Retinal pigment epithelial cell (primary cell): ENCODE results near the gene CYB5R2.
A peak's percentile ranks its signal among the peaks of the same experiment; 100 is the strongest.

ENCODE experiments used
- DNase-seq: peaks from one replicate; pipeline ENCODE4 v3.0.0-alpha.2; 2010; ENCODE audit warnings: low read depth
- H3K4me3 ChIP-seq: 2 replicates; pipeline ENCODE4 v1.5.1; 2011; ENCODE audit warnings: mild to moderate bottlenecking, low read length, control low read depth, moderate library complexity
- CTCF ChIP-seq: conservative IDR thresholded peaks from 2 replicates; pipeline ENCODE4 v1.5.1; 2011; ENCODE audit warnings: low read depth, low read length, control low read depth, inconsistent platforms

The CYB5R2 gene

GRCh38 chr11:7672960-7673723, at the start of gene CYB5R2:
Gene CYB5R2 (minus strand): TSS chr11:7673500. CDS start chr11:7672825, 675 bp downstream.
- no peak for TF ChIP-seq CTCF
- no peak for DNase-seq
- peak within 1 kb of the TSS; percentile 42 for H3K4me3 ChIP-seq

GRCh38 chr11:7714786-7715185, 41.5 kb upstream of the CYB5R2 start:
- no peak overlapping the region for H3K4me3 ChIP-seq
- no peak for DNase-seq
- no peak for TF ChIP-seq CTCF

GRCh38 chr11:7706377-7706776, 33.1 kb upstream of the CYB5R2 start, which contains the start of gene OVCH2:
Gene OVCH2 (minus strand): TSS chr11:7706477. CDS start chr11:7706394, 83 bp downstream.
- H3K4me3 ChIP-seq = no peak within 1 kb of the TSS
- no peak for TF ChIP-seq CTCF
- DNase-seq = no peak

GRCh38 chr11:7703740-7704139, 30.4 kb upstream of the CYB5R2 start:
- TF ChIP-seq CTCF = no peak
- no peak for DNase-seq
- no peak overlapping the region for H3K4me3 ChIP-seq

- TF ChIP-seq CTCF = no peak
- DNase-seq = no peak
Observed at GRCh38 chr11:7696424-7696823, 23.1 kb upstream of the CYB5R2 start.

GRCh38 chr11:7694235-7694634, 20.9 kb upstream of the CYB5R2 start:
- TF ChIP-seq CTCF = no peak
- no peak for DNase-seq
- H3K4me3 ChIP-seq = no peak overlapping the region

More at GRCh38 chr11:7696424-7696823, 23.1 kb upstream of the CYB5R2 start:
- no peak overlapping the region for H3K4me3 ChIP-seq

GRCh38 chr11:7692426-7692825, 19.1 kb upstream of the CYB5R2 start:
- no peak overlapping the region for H3K4me3 ChIP-seq
- TF ChIP-seq CTCF = no peak
- DNase-seq = no peak
